Gastrocnemius medialis (tissue), 4 donors: ENCODE results near the gene ZDHHC14. TPM values are rescaled to one million over a fixed set of nuclear protein-coding genes. Genes with fewer than 3 reads are reported as not detected.
"Not testable (repeated sequence)": the region's sequence is repeated elsewhere in the genome, so short reads cannot be mapped to it uniquely, and the experiment has no call there.

Source experiments
- ATAC-seq, 2 donors: fragments of 150-250 bp; one replicate each; pipeline ENCODE4 v1.9.1; 2016
- DNase-seq, 2 donors: peaks; one replicate each; pipeline ENCODE4 v3.0.0-alpha.2; 2019
- H3K27ac ChIP-seq, 4 donors: fragments of 200-600 bp; sonication (generic); 1 replicate in 1 of 4; 2 replicates in 3 of 4; pipeline ENCODE4 v1.5.1; 2016 to 2018; ENCODE audit warnings: mild to moderate bottlenecking in 2 of 4, moderate library complexity in 1 of 4
- H3K27me3 ChIP-seq, 3 donors: fragments of 200-600 bp; sonication (generic) in 2 of 3; 1 replicate in 1 of 3; 2 replicates in 2 of 3; pipeline versions ENCODE4 v1.5.1 to v1.6.0; 2016 to 2019; ENCODE audit warnings: mild to moderate bottlenecking in 1 of 3, moderate library complexity in 1 of 3
- H3K36me3 ChIP-seq, 2 donors: fragments of 200-600 bp; sonication (generic) in 1 of 2; one replicate each; pipeline ENCODE4 v1.5.1; 2017 to 2018
- H3K4me1 ChIP-seq, 2 donors: fragments of 200-600 bp; sonication (generic) in 1 of 2; one replicate each; pipeline ENCODE4 v1.5.1; 2016 to 2017; ENCODE audit warnings: mild to moderate bottlenecking in 2 of 2
- H3K4me3 ChIP-seq, 4 donors: fragments of 200-600 bp; sonication (generic) in 3 of 4; 1 replicate in 1 of 4; 2 replicates in 3 of 4; pipeline ENCODE4 v1.5.1; 2016 to 2019; ENCODE audit warnings: mild to moderate bottlenecking in 2 of 4
- H3K9me3 ChIP-seq, 3 donors: fragments of 200-600 bp; sonication (generic) in 2 of 3; 1 replicate in 1 of 3; 2 replicates in 2 of 3; pipeline ENCODE4 v1.5.1; 2016 to 2019
- POLR2A ChIP-seq, 2 donors: fragments of 450-650 bp; IDR thresholded peaks; one replicate each; pipeline ENCODE4 v1.6.1; 2017; ENCODE audit warnings: antibody characterized with exemption in 2 of 2, mild to moderate bottlenecking in 2 of 2, moderate library complexity in 2 of 2
- in situ Hi-C, 4 donors: fragments of 200-750 bp; cut with MboI; loops; one replicate each; pipeline versions ENCODE4 v1.15.0 to v1.8.0; 2017; ENCODE audit warnings: low sequenced_read_pairs in 4 of 4
- intact Hi-C: fragments of 100-400 bp; cut with DNase I; formaldehyde crosslinking; loops from one replicate; pipeline ENCODE4 v1.15.1; 2023; ENCODE audit warnings: low total_unique reads
- total RNA-seq, 4 donors: library from RNA; depleted of rRNA; stranded (reverse); fragments of >200 nt; gene quantifications; one replicate each; pipeline versions ENCODE4 v1.1.0 to v1.2.3, GENCODE V29; 2016
- TF ChIP-seq, protein P1 (sequence below), 5 experiments: fragments of 450-650 bp in 3 of 5; fragments of 200-600 bp in 2 of 5; sonication (generic) in 2 of 5; IDR thresholded peaks in 4 of 5; conservative IDR thresholded peaks in 1 of 5; 1 replicate in 4 of 5; 2 replicates in 1 of 5; pipeline ENCODE4 v1.5.1; 2016 to 2019; ENCODE audit warnings: antibody characterized with exemption in 5 of 5, mild to moderate bottlenecking in 3 of 5, moderate library complexity in 3 of 5

Gene ZDHHC14
- total RNA-seq, 4 donors from 2014 or later = 3.7 to 7.7 (median 5.9) TPM

- intact Hi-C loops = loop anchor here (2.0 to 5.0 kb wide), 5 partner anchors 50 to 195 kb away; partner anchors contain the start of gene TMEM242
- peak overlapping the region; percentile 97 to 98 (median 98) for H3K27ac ChIP-seq
- H3K4me1 ChIP-seq = peaks cover 14 to 16% of the 10 kb centered on the region in 2 donors
- TF ChIP-seq, protein P1, sequence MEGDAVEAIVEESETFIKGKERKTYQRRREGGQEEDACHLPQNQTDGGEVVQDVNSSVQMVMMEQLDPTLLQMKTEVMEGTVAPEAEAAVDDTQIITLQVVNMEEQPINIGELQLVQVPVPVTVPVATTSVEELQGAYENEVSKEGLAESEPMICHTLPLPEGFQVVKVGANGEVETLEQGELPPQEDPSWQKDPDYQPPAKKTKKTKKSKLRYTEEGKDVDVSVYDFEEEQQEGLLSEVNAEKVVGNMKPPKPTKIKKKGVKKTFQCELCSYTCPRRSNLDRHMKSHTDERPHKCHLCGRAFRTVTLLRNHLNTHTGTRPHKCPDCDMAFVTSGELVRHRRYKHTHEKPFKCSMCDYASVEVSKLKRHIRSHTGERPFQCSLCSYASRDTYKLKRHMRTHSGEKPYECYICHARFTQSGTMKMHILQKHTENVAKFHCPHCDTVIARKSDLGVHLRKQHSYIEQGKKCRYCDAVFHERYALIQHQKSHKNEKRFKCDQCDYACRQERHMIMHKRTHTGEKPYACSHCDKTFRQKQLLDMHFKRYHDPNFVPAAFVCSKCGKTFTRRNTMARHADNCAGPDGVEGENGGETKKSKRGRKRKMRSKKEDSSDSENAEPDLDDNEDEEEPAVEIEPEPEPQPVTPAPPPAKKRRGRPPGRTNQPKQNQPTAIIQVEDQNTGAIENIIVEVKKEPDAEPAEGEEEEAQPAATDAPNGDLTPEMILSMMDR (IDR thresholded peaks at IDR 0.05 in 4 of 5, conservative IDR thresholded peaks at IDR 0.05 in 1 of 5) = no peak
- TF ChIP-seq POLR2A (IDR thresholded peaks at IDR 0.05) = no peak
- no peaks in the 10 kb centered on the region for H3K9me3 ChIP-seq
- H3K4me3 ChIP-seq = peak overlapping the region; percentile 91 to 99 (median 96)
- H3K27me3 ChIP-seq = no peaks in the 10 kb centered on the region
- no peaks in the 10 kb centered on the region for H3K36me3 ChIP-seq
- in situ Hi-C loops = loop anchor here in 2 of 4 donors (25.0 kb wide), 1 partner anchor 205 kb away; no protein-coding TSS in a partner anchor
- DNase-seq (peak; percentile 36 to 51), ATAC-seq (peak; percentile 43 to 45)
Measured at GRCh38 chr6:157381631-157382621, 936 bp downstream of the ZDHHC14 start.

DNA sequence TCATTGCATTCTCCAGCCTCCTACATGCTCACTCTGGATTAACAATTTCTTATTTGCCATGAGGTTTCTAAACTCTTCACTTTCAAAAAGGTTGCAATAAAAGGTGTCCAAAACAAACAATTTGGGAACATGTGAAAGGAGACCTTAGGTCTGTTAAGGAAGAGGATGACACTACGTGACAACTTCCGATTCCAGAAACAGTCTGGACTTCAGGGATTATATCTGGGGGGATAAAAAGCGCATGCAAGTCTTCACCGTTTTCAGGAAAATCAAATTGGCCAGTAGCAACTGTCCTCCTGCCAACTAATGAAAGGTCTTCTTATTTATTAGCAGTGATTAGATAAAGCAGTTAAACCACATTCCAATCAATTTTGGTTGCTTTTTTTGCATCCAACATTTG lies 1.8 kb downstream of the ZDHHC14 start:
- Histone ChIP-seq H3K4me1 (peaks cover 14 to 16% of the 10 kb centered on the region in 2 donors), H3K36me3 (no peaks in the 10 kb centered on the region), H3K27ac (no peak overlapping the region), H3K9me3 (no peaks in the 10 kb centered on the region), H3K27me3 (no peaks in the 10 kb centered on the region), H3K4me3 (peak overlapping the region; percentile 91 to 99 (median 96))
- intact Hi-C loops (loop anchor here (5.0 kb wide), 4 partner anchors 49 to 194 kb away; no protein-coding TSS in a partner anchor), in situ Hi-C loops (loop anchor here in 2 of 4 donors (25.0 kb wide), 1 partner anchor 204 kb away; no protein-coding TSS in a partner anchor)
- no peak for ATAC-seq
- TF ChIP-seq POLR2A (IDR thresholded peaks at IDR 0.05) = no peak
- TF ChIP-seq, protein P1 (IDR thresholded peaks at IDR 0.05 in 4 of 5, conservative IDR thresholded peaks at IDR 0.05 in 1 of 5) = no peak
- DNase-seq = no peak

DNA sequence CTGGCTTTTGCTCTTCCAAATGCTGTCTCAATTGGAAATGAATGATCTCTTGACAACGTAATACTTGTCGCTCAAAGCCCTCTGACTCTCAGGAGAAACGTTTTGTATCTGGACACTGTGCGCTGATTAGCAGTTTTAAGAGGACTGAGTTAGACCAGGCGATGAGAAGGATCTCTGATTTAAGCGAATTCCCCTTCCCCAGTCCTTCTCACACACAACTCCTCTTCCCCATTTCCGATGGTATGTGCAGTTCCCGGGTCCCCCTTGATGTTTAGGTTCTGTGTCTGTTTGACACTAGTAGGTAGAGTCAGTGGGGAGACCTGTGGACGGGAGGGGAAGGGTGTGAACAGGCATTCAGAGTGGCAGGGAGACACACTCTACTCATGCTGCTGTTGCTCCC lies 2.5 kb downstream of the ZDHHC14 start:
- Histone ChIP-seq H3K27ac (no peak overlapping the region), H3K36me3 (no peaks in the 10 kb centered on the region), H3K4me3 (no peak overlapping the region), H3K27me3 (no peaks in the 10 kb centered on the region), H3K4me1 (peaks cover 14 to 16% of the 10 kb centered on the region in 2 donors), H3K9me3 (no peaks in the 10 kb centered on the region)
- intact Hi-C loops = loop anchor here (5.0 kb wide), 4 partner anchors 49 to 194 kb away; no protein-coding TSS in a partner anchor
- DNase-seq (no peak), ATAC-seq (no peak)
- TF ChIP-seq, protein P1 (IDR thresholded peaks at IDR 0.05 in 4 of 5, conservative IDR thresholded peaks at IDR 0.05 in 1 of 5) = no peak
- no peak for TF ChIP-seq POLR2A (IDR thresholded peaks at IDR 0.05)
- in situ Hi-C loops = loop anchor here in 2 of 4 donors (25.0 kb wide), 1 partner anchor 204 kb away; no protein-coding TSS in a partner anchor

DNA sequence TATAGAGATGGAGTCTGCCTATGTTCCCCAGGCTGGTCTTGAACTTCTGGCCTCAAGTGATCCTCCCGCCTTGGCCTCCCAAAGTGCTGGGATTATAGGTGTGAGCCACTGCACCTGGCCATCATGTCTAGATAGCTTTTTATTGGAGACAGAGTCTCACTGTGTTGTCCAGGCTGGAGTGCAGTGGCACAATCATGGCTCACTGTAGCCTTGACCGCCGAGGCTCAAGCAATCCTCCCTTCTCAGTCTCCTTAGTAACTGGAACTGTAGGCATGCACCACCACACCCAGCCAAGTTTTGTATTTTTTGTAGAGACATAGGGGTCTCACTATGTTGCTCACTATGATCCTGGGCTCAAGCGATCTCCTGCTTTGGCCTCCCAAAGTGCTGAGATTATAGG lies 4.0 kb downstream of the ZDHHC14 start:
- in situ Hi-C loops = loop anchor here in 2 of 4 donors (25.0 kb wide), 1 partner anchor 202 kb away; no protein-coding TSS in a partner anchor

More for the DNA sequence above, 4.0 kb downstream of the ZDHHC14 start:
- not testable (repeated sequence) for ATAC-seq, H3K36me3 ChIP-seq, H3K27me3 ChIP-seq, H3K27ac ChIP-seq, H3K4me3 ChIP-seq, H3K9me3 ChIP-seq, DNase-seq
- intact Hi-C loops = loop anchor here (5.0 kb wide), 4 partner anchors 47 to 192 kb away; no protein-coding TSS in a partner anchor
- H3K4me1 ChIP-seq = peaks cover 9 to 11% of the 10 kb centered on the region in 2 donors
